Urothelium cell line (cell line): ENCODE measurements around the gene SLC9A7.

Experiments
- DNase-seq: peaks from one replicate; pipeline ENCODE4 v3.0.0; 2011; ENCODE audit warnings: low spot score, mixed read lengths
- FAIRE-seq: peaks from 2 replicates; lab custom pipeline; 2011; peaks lifted over from hg19 to GRCh38; lab: Jason Lieb, UNC

The SLC9A7 gene

GRCh38 chrX:46575586-46575985 is 183.3 kb downstream of the SLC9A7 start:
- DNase-seq = no peak
- no peak for FAIRE-seq

GRCh38 chrX:46574774-46575381 is 184.0 kb downstream of the SLC9A7 start:
- DNase-seq (no peak), FAIRE-seq (no peak)

- FAIRE-seq = no peak
- DNase-seq = no peak
Observed at GRCh38 chrX:46573892-46574773, 184.8 kb downstream of the SLC9A7 start.

GRCh38 chrX:46573331-46573891 is 185.5 kb downstream of the SLC9A7 start, which contains the start of gene CHST7:
Gene CHST7 (plus strand): TSS chrX:46573765. CDS start chrX:46573932, 167 bp downstream.
- DNase-seq = no peak

GRCh38 chrX:46572340-46572936 is 186.5 kb downstream of the SLC9A7 start:
- FAIRE-seq (no peak), DNase-seq (no peak)

More at GRCh38 chrX:46573331-46573891, 185.5 kb downstream of the SLC9A7 start, which contains the start of gene CHST7:
- FAIRE-seq = no peak

- FAIRE-seq = no peak
- DNase-seq = no peak
Observed at GRCh38 chrX:46571423-46572339, 187.2 kb downstream of the SLC9A7 start.

- no peak for FAIRE-seq
- no peak for DNase-seq
Observed at GRCh38 chrX:46569621-46570020, 189.3 kb downstream of the SLC9A7 start.

GRCh38 chrX:46567388-46567787 is 191.5 kb downstream of the SLC9A7 start:
- DNase-seq (no peak), FAIRE-seq (no peak)

GRCh38 chrX:46561824-46562657 is 196.9 kb downstream of the SLC9A7 start:
- FAIRE-seq (no peak), DNase-seq (no peak)

GRCh38 chrX:46559062-46559461 is 199.9 kb downstream of the SLC9A7 start:
- FAIRE-seq (no peak), DNase-seq (no peak)

- DNase-seq = no peak
Observed at GRCh38 chrX:46554942-46555341, 204.0 kb downstream of the SLC9A7 start.

GRCh38 chrX:46553935-46554334 is 205.0 kb downstream of the SLC9A7 start:
- no peak for DNase-seq
- FAIRE-seq = no peak

More at GRCh38 chrX:46554942-46555341, 204.0 kb downstream of the SLC9A7 start:
- FAIRE-seq = no peak

GRCh38 chrX:46551494-46552128 is 207.3 kb downstream of the SLC9A7 start:
- DNase-seq = peak; percentile 26
- FAIRE-seq = no peak

GRCh38 chrX:46549914-46550313 is 209.0 kb downstream of the SLC9A7 start:
- FAIRE-seq (no peak), DNase-seq (no peak)
